C4-2B (cell line): ENCODE results near the gene ZFP62.

Experiments used
- H3K27ac ChIP-seq: fragments of 450-650 bp; 2 replicates; pipeline ENCODE4 v1.5.1; 2017
- CTCF ChIP-seq: fragments of 450-650 bp; conservative IDR thresholded peaks from 2 replicates; pipeline ENCODE4 v1.5.1; 2017; ENCODE audit warnings: mild to moderate bottlenecking
- ZFX ChIP-seq: fragments of 450-650 bp; IDR thresholded peaks from 2 replicates; pipeline ENCODE4 v1.6.1; 2017

The ZFP62 gene

GRCh38 chr5:180873615-180874520, 12.8 kb upstream of the ZFP62 start:
- no peak overlapping the region for H3K27ac ChIP-seq
- TF ChIP-seq CTCF (no peak), ZFX (no peak)

- TF ChIP-seq CTCF = no peak
- TF ChIP-seq ZFX = no peak
These were observed 11.3 kb upstream of the ZFP62 start for GRCh38 chr5:180872419-180872818.

GRCh38 chr5:180870276-180871068, 9.4 kb upstream of the ZFP62 start:
- TF ChIP-seq ZFX = no peak
- no peak overlapping the region for H3K27ac ChIP-seq

More at GRCh38 chr5:180872419-180872818, 11.3 kb upstream of the ZFP62 start:
- H3K27ac ChIP-seq = no peak overlapping the region

GRCh38 chr5:180869587-180869986, 8.5 kb upstream of the ZFP62 start:
- no peak overlapping the region for H3K27ac ChIP-seq
- TF ChIP-seq ZFX (no peak), CTCF (no peak)

- TF ChIP-seq ZFX (no peak), CTCF (peak; percentile 93)
- H3K27ac ChIP-seq = no peak overlapping the region
These were observed 7.9 kb upstream of the ZFP62 start for GRCh38 chr5:180868960-180869359.

- H3K27ac ChIP-seq = no peak overlapping the region
- no peak for TF ChIP-seq CTCF
- TF ChIP-seq ZFX = no peak
These were observed 5.9 kb upstream of the ZFP62 start for GRCh38 chr5:180866985-180867384.

GRCh38 chr5:180865981-180866695, 5.1 kb upstream of the ZFP62 start:
- no peak overlapping the region for H3K27ac ChIP-seq
- TF ChIP-seq ZFX (no peak), CTCF (no peak)
